Measurements from ENCODE around the gene TTLL11.

TTLL11 gene

GRCh38 chr9:121781145-121781548 lies 312.0 kb downstream of the TTLL11 start:
- Histone ChIP-seq H3F3A (ENCODE audit: low read depth) (no peaks in the 10 kb centered on the region), H3K36me3 (ENCODE audit: insufficient read depth, low read length) (peaks cover 42% of the 10 kb centered on the region; the same call in 1 of the 2 replicates), H3K9ac (ENCODE audit: low read depth, low read length, poor library complexity, severe bottlenecking) (no peak overlapping the region)

GRCh38 chr9:121780177-121781040 lies 312.7 kb downstream of the TTLL11 start:
- Histone ChIP-seq H3F3A (ENCODE audit: low read depth) (no peaks in the 10 kb centered on the region), H3K4me1 (ENCODE audit: insufficient read depth, low read length, poor library complexity, severe bottlenecking) (peaks cover 24% of the 10 kb centered on the region), H2AFZ (ENCODE audit: low read length) (no peak overlapping the region), H3K9me3 (ENCODE audit: insufficient read depth, low read depth, low read length) (no peaks in the 10 kb centered on the region), H3K4me3 (ENCODE audit: low read length, poor library complexity, severe bottlenecking) (no peak overlapping the region), H3K9me2 (replicated peaks; ENCODE audit: low read depth, low read length) (no peaks in the 10 kb centered on the region), H3K27me3 (ENCODE audit: insufficient read depth, low read length, poor library complexity, severe bottlenecking) (no peaks in the 10 kb centered on the region), H3K4me2 (ENCODE audit: low read depth, low read length, poor library complexity, severe bottlenecking) (no peak overlapping the region), H3K36me3 (ENCODE audit: insufficient read depth, low read length) (peaks cover 46% of the 10 kb centered on the region; the same call in 1 of the 2 replicates), H4K20me1 (ENCODE audit: insufficient read depth, low read length, poor library complexity, severe bottlenecking) (no peaks in the 10 kb centered on the region), H3K79me2 (ENCODE audit: insufficient read depth, low read length) (no peaks in the 10 kb centered on the region), H3K9ac (ENCODE audit: low read depth, low read length, poor library complexity, severe bottlenecking) (no peak overlapping the region)
- TF ChIP-seq EZH2phosphoT487 (IDR thresholded peaks at IDR 0.05; ENCODE audit: borderline replicate concordance), result no peak
- TF ChIP-seq CTCF (conservative IDR thresholded peaks at IDR 0.05; ENCODE audit: low read length), result no peak

More at GRCh38 chr9:121781145-121781548, 312.0 kb downstream of the TTLL11 start:
- no peaks in the 10 kb centered on the region for H4K20me1 ChIP-seq (ENCODE audit: insufficient read depth, low read length, poor library complexity, severe bottlenecking)
- no peak overlapping the region for H2AFZ ChIP-seq (ENCODE audit: low read length)
- no peaks in the 10 kb centered on the region for H3K79me2 ChIP-seq (ENCODE audit: insufficient read depth, low read length)
- H3K4me3 ChIP-seq (ENCODE audit: low read length, poor library complexity, severe bottlenecking), result no peak overlapping the region
- no peaks in the 10 kb centered on the region for H3K27me3 ChIP-seq (ENCODE audit: insufficient read depth, low read length, poor library complexity, severe bottlenecking)
- no peak for TF ChIP-seq CTCF (conservative IDR thresholded peaks at IDR 0.05; ENCODE audit: low read length)
- peaks cover 24% of the 10 kb centered on the region for H3K4me1 ChIP-seq (ENCODE audit: insufficient read depth, low read length, poor library complexity, severe bottlenecking)
- H3K4me2 ChIP-seq (ENCODE audit: low read depth, low read length, poor library complexity, severe bottlenecking), result no peak overlapping the region
- H3K9me2 ChIP-seq (replicated peaks; ENCODE audit: low read depth, low read length), result no peaks in the 10 kb centered on the region
- H3K9me3 ChIP-seq (ENCODE audit: insufficient read depth, low read depth, low read length), result no peaks in the 10 kb centered on the region

- H3K27me3 ChIP-seq (ENCODE audit: insufficient read depth, low read length, poor library complexity, severe bottlenecking), result no peaks in the 10 kb centered on the region
- H3K79me2 ChIP-seq (ENCODE audit: insufficient read depth, low read length), result no peaks in the 10 kb centered on the region
- TF ChIP-seq CTCF (conservative IDR thresholded peaks at IDR 0.05; ENCODE audit: low read length), result no peak
- no peak for TF ChIP-seq EZH2phosphoT487 (IDR thresholded peaks at IDR 0.05; ENCODE audit: borderline replicate concordance)
- no peak overlapping the region for H2AFZ ChIP-seq (ENCODE audit: low read length)
- peaks cover 54% of the 10 kb centered on the region; the same call in 1 of the 2 replicates for H3K36me3 ChIP-seq (ENCODE audit: insufficient read depth, low read length)
- H3K9me3 ChIP-seq (ENCODE audit: insufficient read depth, low read depth, low read length), result no peaks in the 10 kb centered on the region
- no peak overlapping the region for H3K4me3 ChIP-seq (ENCODE audit: low read length, poor library complexity, severe bottlenecking)
- H3K9ac ChIP-seq (ENCODE audit: low read depth, low read length, poor library complexity, severe bottlenecking), result no peak overlapping the region
- no peaks in the 10 kb centered on the region for H3F3A ChIP-seq (ENCODE audit: low read depth)
- H3K9me2 ChIP-seq (replicated peaks; ENCODE audit: low read depth, low read length), result no peaks in the 10 kb centered on the region
- no peak overlapping the region for H3K4me2 ChIP-seq (ENCODE audit: low read depth, low read length, poor library complexity, severe bottlenecking)
- no peaks in the 10 kb centered on the region for H4K20me1 ChIP-seq (ENCODE audit: insufficient read depth, low read length, poor library complexity, severe bottlenecking)
- peaks cover 17% of the 10 kb centered on the region for H3K4me1 ChIP-seq (ENCODE audit: insufficient read depth, low read length, poor library complexity, severe bottlenecking)
These were observed 313.6 kb downstream of the TTLL11 start for GRCh38 chr9:121779381-121780117.

Measured in Loucy (cell line).